Mesothelial cell of epicardium (in vitro differentiated cells): Measurements from ENCODE around the gene OR2T6. TPM values are rescaled to one million over a fixed set of nuclear protein-coding genes. Genes with fewer than 3 reads are reported as not detected.

Experiments
- total RNA-seq: library from RNA; stranded (reverse); gene quantifications from 3 replicates; pipeline ENCODE4 v1.2.1, GENCODE V29; 2021

Gene OR2T6
- total RNA-seq, 1 donor from 2014 or later, result not detected

Other genes with a start within 250 kb of the OR2T6 start
- not detected in 3 replicates for gene OR2M5, start 230.6 kb upstream of the OR2T6 start, total RNA-seq
- gene OR2M2, start 200.9 kb upstream of the OR2T6 start, total RNA-seq, result not detected in 3 replicates
- gene OR2M3, start 178.5 kb upstream of the OR2T6 start, total RNA-seq, result not detected in 3 replicates
- not detected in 3 replicates for gene OR2M4, start 144.3 kb upstream of the OR2T6 start, total RNA-seq
- gene OR2T33, start 97.8 kb upstream of the OR2T6 start, total RNA-seq, result not detected in 3 replicates
- gene OR2T12, start 72.3 kb upstream of the OR2T6 start, total RNA-seq, result not detected in 3 replicates
- gene OR2M7, start 51.2 kb upstream of the OR2T6 start, total RNA-seq, result not detected in 3 replicates
- not detected in 3 replicates for gene OR14C36, start 27.0 kb upstream of the OR2T6 start, total RNA-seq
- not detected in 3 replicates for gene OR2T4, start 14.1 kb upstream of the OR2T6 start, total RNA-seq
- gene OR2T1, start 27.3 kb downstream of the OR2T6 start, total RNA-seq, result not detected in 3 replicates
- not detected in 3 replicates for gene OR2T2, start 69.9 kb downstream of the OR2T6 start, total RNA-seq
- gene OR2T3, start 97.6 kb downstream of the OR2T6 start, total RNA-seq, result not detected in 3 replicates
- not detected in 3 replicates for gene OR2T5, start 112.8 kb downstream of the OR2T6 start, total RNA-seq
- 0.04 TPM in 1 of 3 replicates, not detected in the others for gene OR2G6, start 132.3 kb downstream of the OR2T6 start, total RNA-seq
- not detected in 3 replicates for gene OR2T29, start 187.0 kb downstream of the OR2T6 start, total RNA-seq
- gene OR2T34, start 199.0 kb downstream of the OR2T6 start, total RNA-seq, result not detected in 3 replicates
- gene OR2T10, start 222.0 kb downstream of the OR2T6 start, total RNA-seq, result not detected in 3 replicates